Measurements from ENCODE around the gene FAR1. TPM values are rescaled to one million over a fixed set of nuclear protein-coding genes. Genes with fewer than 3 reads are reported as not detected.

The FAR1 gene
- polyA plus RNA-seq, 1 donor from 2014 or later, result 110 TPM

DNA sequence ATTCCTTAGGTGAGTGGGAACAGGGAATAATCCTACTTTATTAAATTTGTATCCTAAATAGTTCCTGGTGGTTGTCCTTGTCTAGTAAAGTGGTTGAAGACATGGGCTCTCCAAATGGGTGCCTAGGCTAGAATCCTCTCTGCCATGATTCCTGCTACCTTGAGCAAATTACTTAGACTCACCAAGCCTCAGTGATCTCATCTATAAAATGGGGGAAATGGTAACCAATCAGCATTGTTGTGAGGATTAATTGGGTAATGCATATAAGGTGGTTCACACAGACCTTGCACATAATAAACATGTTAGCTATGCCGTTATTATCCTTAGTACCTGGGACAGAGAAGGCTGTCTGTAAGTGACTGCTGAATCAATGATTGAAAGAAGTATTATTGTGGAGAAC lies 109.9 kb downstream of the FAR1 start:
- TF ChIP-seq, protein P1, sequence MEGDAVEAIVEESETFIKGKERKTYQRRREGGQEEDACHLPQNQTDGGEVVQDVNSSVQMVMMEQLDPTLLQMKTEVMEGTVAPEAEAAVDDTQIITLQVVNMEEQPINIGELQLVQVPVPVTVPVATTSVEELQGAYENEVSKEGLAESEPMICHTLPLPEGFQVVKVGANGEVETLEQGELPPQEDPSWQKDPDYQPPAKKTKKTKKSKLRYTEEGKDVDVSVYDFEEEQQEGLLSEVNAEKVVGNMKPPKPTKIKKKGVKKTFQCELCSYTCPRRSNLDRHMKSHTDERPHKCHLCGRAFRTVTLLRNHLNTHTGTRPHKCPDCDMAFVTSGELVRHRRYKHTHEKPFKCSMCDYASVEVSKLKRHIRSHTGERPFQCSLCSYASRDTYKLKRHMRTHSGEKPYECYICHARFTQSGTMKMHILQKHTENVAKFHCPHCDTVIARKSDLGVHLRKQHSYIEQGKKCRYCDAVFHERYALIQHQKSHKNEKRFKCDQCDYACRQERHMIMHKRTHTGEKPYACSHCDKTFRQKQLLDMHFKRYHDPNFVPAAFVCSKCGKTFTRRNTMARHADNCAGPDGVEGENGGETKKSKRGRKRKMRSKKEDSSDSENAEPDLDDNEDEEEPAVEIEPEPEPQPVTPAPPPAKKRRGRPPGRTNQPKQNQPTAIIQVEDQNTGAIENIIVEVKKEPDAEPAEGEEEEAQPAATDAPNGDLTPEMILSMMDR (IDR thresholded peaks at IDR 0.05; ENCODE audit: poor library complexity, severe bottlenecking), result no peak
- TF ChIP-seq RAD21 (conservative IDR thresholded peaks at IDR 0.05) (no peak), TAF1 (IDR thresholded peaks at IDR 0.05; ENCODE audit: low read depth) (no peak), REST (IDR thresholded peaks at IDR 0.05; ENCODE audit: borderline replicate concordance) (no peak), POLR2AphosphoS5 (IDR thresholded peaks at IDR 0.05) (no peak), EP300 (conservative IDR thresholded peaks at IDR 0.05; ENCODE audit: poor library complexity, severe bottlenecking) (no peak), EZH2 (IDR thresholded peaks at IDR 0.05; ENCODE audit: borderline replicate concordance, insufficient read depth, low read length, poor library complexity, severe bottlenecking) (no peak)
- no peaks in the 10 kb centered on the region for H3K79me2 ChIP-seq (replicated peaks; ENCODE audit: insufficient read depth, low read length)
- no peak overlapping the region for H3K27ac ChIP-seq (ENCODE audit: low read length)
- H3K9me2 ChIP-seq (ENCODE audit: insufficient read depth, low read length), result no peaks in the 10 kb centered on the region
- no peaks in the 10 kb centered on the region for H3K36me3 ChIP-seq (ENCODE audit: insufficient read depth, low read length)
- no peaks in the 10 kb centered on the region for H4K20me1 ChIP-seq (ENCODE audit: insufficient read depth)
- no peak overlapping the region for H3K4me2 ChIP-seq (ENCODE audit: low read length)
- no peaks in the 10 kb centered on the region for H3K9me3 ChIP-seq (ENCODE audit: low read length)
- H3K9ac ChIP-seq (ENCODE audit: low read length), result no peak overlapping the region
- no peaks in the 10 kb centered on the region for H3F3A ChIP-seq (ENCODE audit: insufficient read depth, low read length, poor library complexity, severe bottlenecking)
- H3K27me3 ChIP-seq (ENCODE audit: insufficient read depth, low read depth, low read length), result no peaks in the 10 kb centered on the region
- H2AFZ ChIP-seq (ENCODE audit: low read depth, low read length), result no peak overlapping the region
- no peak overlapping the region for H3K4me3 ChIP-seq (ENCODE audit: low read length)

DNA sequence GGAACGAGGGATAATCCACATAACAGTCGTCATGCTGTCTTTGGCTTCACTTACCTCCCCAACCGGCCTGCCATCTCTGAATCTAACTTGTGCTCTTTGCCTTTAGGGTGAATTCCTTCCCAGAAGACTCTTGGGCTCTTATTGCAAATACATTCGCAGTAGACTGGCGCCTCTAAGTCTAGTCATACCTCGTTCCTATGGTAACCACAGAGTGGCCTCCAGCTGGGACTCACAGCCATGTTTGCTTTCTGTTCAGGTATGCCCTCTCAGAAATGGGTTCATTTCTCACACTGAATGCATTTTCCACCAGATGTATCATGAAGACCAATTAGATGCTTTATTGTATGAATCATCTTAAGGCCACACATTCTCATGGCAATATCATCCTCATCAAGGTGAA lies 112.7 kb downstream of the FAR1 start:
- H2AFZ ChIP-seq (ENCODE audit: low read depth, low read length), result no peak overlapping the region
- no peak for TF ChIP-seq MXI1 (conservative IDR thresholded peaks at IDR 0.05; ENCODE audit: poor library complexity, severe bottlenecking)
- no peak for TF ChIP-seq SMC3 (conservative IDR thresholded peaks at IDR 0.05; ENCODE audit: poor library complexity)
- TF ChIP-seq, protein P1 (IDR thresholded peaks at IDR 0.05; ENCODE audit: poor library complexity, severe bottlenecking), result no peak
- no peak for TF ChIP-seq POLR2AphosphoS5 (IDR thresholded peaks at IDR 0.05)
- no peak for TF ChIP-seq RAD21 (conservative IDR thresholded peaks at IDR 0.05)
- no peak for TF ChIP-seq REST (IDR thresholded peaks at IDR 0.05; ENCODE audit: borderline replicate concordance)
- no peak for TF ChIP-seq EP300 (conservative IDR thresholded peaks at IDR 0.05; ENCODE audit: poor library complexity, severe bottlenecking)
- no peak for TF ChIP-seq TAF1 (IDR thresholded peaks at IDR 0.05; ENCODE audit: low read depth)
- no peak for TF ChIP-seq EZH2 (IDR thresholded peaks at IDR 0.05; ENCODE audit: borderline replicate concordance, insufficient read depth, low read length, poor library complexity, severe bottlenecking)
- H3K27me3 ChIP-seq (ENCODE audit: insufficient read depth, low read depth, low read length), result no peaks in the 10 kb centered on the region
- H3K9me3 ChIP-seq (ENCODE audit: low read length), result no peaks in the 10 kb centered on the region
- no peak overlapping the region for H3K4me3 ChIP-seq (ENCODE audit: low read length)
- H3K79me2 ChIP-seq (replicated peaks; ENCODE audit: insufficient read depth, low read length), result no peaks in the 10 kb centered on the region
- no peaks in the 10 kb centered on the region for H3K9me2 ChIP-seq (ENCODE audit: insufficient read depth, low read length)
- H3K27ac ChIP-seq (ENCODE audit: low read length), result no peak overlapping the region
- H3K4me2 ChIP-seq (ENCODE audit: low read length), result no peak overlapping the region
- no peak overlapping the region for H3K9ac ChIP-seq (ENCODE audit: low read length)
- H4K20me1 ChIP-seq (ENCODE audit: insufficient read depth), result no peaks in the 10 kb centered on the region
- H3K36me3 ChIP-seq (ENCODE audit: insufficient read depth, low read length), result no peaks in the 10 kb centered on the region
- H3F3A ChIP-seq (ENCODE audit: insufficient read depth, low read length, poor library complexity, severe bottlenecking), result no peaks in the 10 kb centered on the region
